ENCODE results near the gene CFAP47. TPM values are rescaled to one million over a fixed set of nuclear protein-coding genes. Genes with fewer than 3 reads are reported as not detected.
"Not testable (repeated sequence)": the region's sequence is repeated elsewhere in the genome, so short reads cannot be mapped to it uniquely, and the experiment has no call there.

CFAP47 gene
- total RNA-seq, 2 donors from 2014 or later: not detected

DNA sequence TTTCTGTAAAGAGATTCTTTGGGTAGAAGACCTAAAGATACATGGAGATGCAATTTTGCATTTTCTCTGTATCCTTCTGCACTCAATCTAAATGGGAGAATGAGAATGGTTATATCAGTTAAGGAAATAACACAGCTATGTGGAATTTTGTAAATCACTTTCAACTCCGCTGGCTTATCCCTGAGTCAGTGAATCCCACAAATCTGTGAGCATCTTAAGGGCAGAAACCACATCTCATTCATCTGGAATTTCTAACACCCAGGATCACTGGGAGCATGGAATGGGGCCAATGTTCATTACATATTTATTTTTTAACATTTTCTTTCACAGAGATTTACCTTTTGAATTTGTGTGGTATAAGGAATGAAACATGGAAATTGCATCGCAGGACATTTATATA, 167.8 kb downstream of the CFAP47 start:
- Mint-ChIP-seq H3K27me3 (ENCODE audit: low read depth) (no peaks in the 10 kb centered on the region), H3K4me1 (ENCODE audit: low read depth) (no peaks in the 10 kb centered on the region), H3K9me3 (peaks cover 0 to 3% of the 10 kb centered on the region in 2 donors), H3K4me3 (no peak overlapping the region), H3K36me3 (ENCODE audit: insufficient read depth in 2 of 2) (no peaks in the 10 kb centered on the region), H3K27ac (no peak overlapping the region)
- ATAC-seq (replicated peaks in 1 of 2) (no peak), DNase-seq (no peak)

GRCh38 chrX:36088939-36089338, 169.4 kb downstream of the CFAP47 start:
- ATAC-seq (replicated peaks in 1 of 2); H3K9me3 Mint-ChIP-seq; H3K36me3 Mint-ChIP-seq (ENCODE audit: insufficient read depth in 2 of 2); H3K4me3 Mint-ChIP-seq; H3K27me3 Mint-ChIP-seq (ENCODE audit: low read depth); H3K27ac Mint-ChIP-seq; H3K4me1 Mint-ChIP-seq (ENCODE audit: low read depth); DNase-seq: not testable (repeated sequence)

DNA sequence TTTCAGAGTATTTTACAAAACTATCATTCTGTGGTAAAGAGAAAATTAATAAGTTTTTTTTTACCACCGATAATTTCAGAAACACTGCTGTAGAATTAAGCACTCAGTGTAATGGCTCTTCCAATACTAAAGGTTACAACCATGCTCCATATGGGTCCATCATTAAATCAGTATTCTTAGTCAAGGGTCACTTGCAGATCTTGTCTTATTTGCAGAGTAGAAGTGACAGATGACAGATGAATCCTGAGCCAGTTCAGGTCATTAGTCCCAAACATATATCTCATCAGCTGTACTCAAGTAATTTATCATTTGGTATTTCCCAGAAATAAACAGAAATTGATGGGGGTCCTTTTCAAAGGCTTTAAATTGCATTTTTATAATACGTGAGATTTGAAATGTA, 182.9 kb downstream of the CFAP47 start:
- no peaks in the 10 kb centered on the region for H3K27me3 Mint-ChIP-seq (ENCODE audit: low read depth)
- no peak for DNase-seq
- no peaks in the 10 kb centered on the region for H3K4me1 Mint-ChIP-seq (ENCODE audit: low read depth)
- H3K9me3 Mint-ChIP-seq: peaks cover 0 to 1% of the 10 kb centered on the region in 2 donors
- no peak for ATAC-seq (replicated peaks in 1 of 2)
- no peak overlapping the region for H3K27ac Mint-ChIP-seq
- H3K4me3 Mint-ChIP-seq: no peak overlapping the region
- H3K36me3 Mint-ChIP-seq (ENCODE audit: insufficient read depth in 2 of 2): no peaks in the 10 kb centered on the region

DNA sequence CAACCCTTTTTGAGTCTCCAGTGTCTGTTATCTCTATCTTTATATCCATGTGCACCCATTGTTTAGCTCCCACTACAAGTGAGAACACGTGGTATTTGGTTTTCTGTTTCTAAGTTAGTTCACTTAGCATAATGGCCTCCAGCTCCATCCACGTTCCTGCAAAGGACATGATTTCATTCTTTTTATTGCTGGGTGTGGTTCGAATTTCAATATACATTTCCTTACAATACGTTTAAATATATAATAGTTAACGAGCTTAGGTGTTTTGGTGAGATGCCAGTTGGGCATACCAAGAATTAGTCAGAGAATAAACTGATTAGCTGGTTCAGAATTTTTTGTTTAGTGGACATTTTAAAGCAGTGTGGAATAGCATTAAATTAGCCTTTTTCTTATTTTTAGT, 196.7 kb downstream of the CFAP47 start:
- H3K9me3 Mint-ChIP-seq: peaks cover 8 to 10% of the 10 kb centered on the region in 2 donors
- H3K27ac Mint-ChIP-seq: no peak overlapping the region
- no peaks in the 10 kb centered on the region for H3K4me1 Mint-ChIP-seq (ENCODE audit: low read depth)
- no peaks in the 10 kb centered on the region for H3K27me3 Mint-ChIP-seq (ENCODE audit: low read depth)
- no peaks in the 10 kb centered on the region for H3K36me3 Mint-ChIP-seq (ENCODE audit: insufficient read depth in 2 of 2)
- no peak for ATAC-seq (replicated peaks in 1 of 2)
- no peak overlapping the region for H3K4me3 Mint-ChIP-seq
- no peak for DNase-seq

- ATAC-seq (replicated peaks in 1 of 2): no peak
- no peak for DNase-seq
- H3K4me3 Mint-ChIP-seq: no peak overlapping the region
- H3K27ac Mint-ChIP-seq: no peak overlapping the region
- no peaks in the 10 kb centered on the region for H3K9me3 Mint-ChIP-seq
- no peaks in the 10 kb centered on the region for H3K36me3 Mint-ChIP-seq (ENCODE audit: insufficient read depth in 2 of 2)
- H3K4me1 Mint-ChIP-seq (ENCODE audit: low read depth): no peaks in the 10 kb centered on the region
- H3K27me3 Mint-ChIP-seq (ENCODE audit: low read depth): no peaks in the 10 kb centered on the region
These were observed 239.7 kb downstream of the CFAP47 start for GRCh38 chrX:36159254-36159653.

DNA sequence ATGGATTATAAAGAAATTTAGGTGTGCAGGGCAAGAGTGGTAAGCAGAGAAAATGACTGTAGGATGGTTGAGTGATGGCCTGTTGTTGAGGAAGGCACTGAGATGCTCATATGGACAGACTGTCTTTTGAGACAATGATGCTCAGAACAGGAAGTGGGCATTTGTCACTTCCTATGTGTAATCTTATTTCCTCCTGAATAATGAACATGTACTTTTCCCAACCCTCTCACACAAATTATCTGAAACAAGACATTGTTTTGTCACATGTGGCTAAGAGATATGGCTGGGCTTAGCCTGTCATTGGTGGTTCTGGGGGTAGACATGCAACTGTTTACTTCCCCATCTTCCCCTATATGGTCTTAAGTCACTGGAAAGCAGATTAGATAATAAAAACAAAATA, 240.5 kb downstream of the CFAP47 start:
- DNase-seq (no peak), ATAC-seq (replicated peaks in 1 of 2) (no peak)
- no peaks in the 10 kb centered on the region for H3K27me3 Mint-ChIP-seq (ENCODE audit: low read depth)
- no peak overlapping the region for H3K4me3 Mint-ChIP-seq
- no peaks in the 10 kb centered on the region for H3K9me3 Mint-ChIP-seq
- H3K36me3 Mint-ChIP-seq (ENCODE audit: insufficient read depth in 2 of 2): no peaks in the 10 kb centered on the region
- H3K27ac Mint-ChIP-seq: no peak overlapping the region
- H3K4me1 Mint-ChIP-seq (ENCODE audit: low read depth): no peaks in the 10 kb centered on the region

GRCh38 chrX:36198575-36198974, 279.0 kb downstream of the CFAP47 start:
- H3K36me3 Mint-ChIP-seq (ENCODE audit: insufficient read depth in 2 of 2): peaks cover 0 to 2% of the 10 kb centered on the region in 2 donors
- no peak overlapping the region for H3K4me3 Mint-ChIP-seq
- no peaks in the 10 kb centered on the region for H3K4me1 Mint-ChIP-seq (ENCODE audit: low read depth)
- ATAC-seq (replicated peaks in 1 of 2): no peak
- no peak for DNase-seq
- no peak overlapping the region for H3K27ac Mint-ChIP-seq
- H3K27me3 Mint-ChIP-seq (ENCODE audit: low read depth): no peaks in the 10 kb centered on the region
- peaks cover 5 to 6% of the 10 kb centered on the region in 2 donors for H3K9me3 Mint-ChIP-seq

GRCh38 chrX:36199928-36200327, 280.4 kb downstream of the CFAP47 start:
- no peak overlapping the region for H3K4me3 Mint-ChIP-seq
- no peaks in the 10 kb centered on the region for H3K4me1 Mint-ChIP-seq (ENCODE audit: low read depth)
- no peaks in the 10 kb centered on the region for H3K27me3 Mint-ChIP-seq (ENCODE audit: low read depth)
- DNase-seq (no peak), ATAC-seq (replicated peaks in 1 of 2) (no peak)
- no peaks in the 10 kb centered on the region for H3K36me3 Mint-ChIP-seq (ENCODE audit: insufficient read depth in 2 of 2)
- H3K9me3 Mint-ChIP-seq: peaks cover 2 to 3% of the 10 kb centered on the region in 2 donors
- no peak overlapping the region for H3K27ac Mint-ChIP-seq

- Mint-ChIP-seq H3K27ac (no peak overlapping the region), H3K27me3 (ENCODE audit: low read depth) (no peaks in the 10 kb centered on the region), H3K4me3 (no peak overlapping the region), H3K36me3 (ENCODE audit: insufficient read depth in 2 of 2) (no peaks in the 10 kb centered on the region), H3K4me1 (ENCODE audit: low read depth) (no peaks in the 10 kb centered on the region), H3K9me3 (peaks cover 3 to 7% of the 10 kb centered on the region in 2 donors)
- no peak for DNase-seq
- ATAC-seq (replicated peaks in 1 of 2): no peak
These were observed 295.4 kb downstream of the CFAP47 start for GRCh38 chrX:36214924-36215323.

DNA sequence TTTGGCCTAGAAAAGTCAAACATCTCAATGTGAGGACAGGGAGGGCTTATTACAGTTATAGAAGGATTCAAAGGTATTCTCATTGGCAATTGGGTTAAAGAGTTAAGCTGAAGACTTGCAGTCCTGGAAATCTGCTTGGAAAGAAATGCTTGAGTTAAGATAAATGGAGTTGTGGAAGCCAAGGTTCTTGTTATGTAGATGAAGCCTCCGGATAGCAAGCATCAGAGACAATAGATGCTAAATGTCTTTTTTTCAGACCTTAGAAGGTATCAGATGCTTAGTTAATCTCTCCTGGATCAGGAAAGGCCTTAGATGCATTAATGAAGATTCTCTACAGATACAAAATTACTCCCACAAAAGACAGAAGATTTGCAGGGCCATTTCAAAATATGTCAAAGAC, 299.3 kb downstream of the CFAP47 start:
- Mint-ChIP-seq H3K9me3 (peaks cover 3 to 7% of the 10 kb centered on the region in 2 donors), H3K27me3 (ENCODE audit: low read depth) (no peaks in the 10 kb centered on the region), H3K36me3 (ENCODE audit: insufficient read depth in 2 of 2) (no peaks in the 10 kb centered on the region), H3K4me3 (no peak overlapping the region), H3K4me1 (ENCODE audit: low read depth) (no peaks in the 10 kb centered on the region), H3K27ac (no peak overlapping the region)
- DNase-seq (no peak), ATAC-seq (replicated peaks in 1 of 2) (no peak)

DNA sequence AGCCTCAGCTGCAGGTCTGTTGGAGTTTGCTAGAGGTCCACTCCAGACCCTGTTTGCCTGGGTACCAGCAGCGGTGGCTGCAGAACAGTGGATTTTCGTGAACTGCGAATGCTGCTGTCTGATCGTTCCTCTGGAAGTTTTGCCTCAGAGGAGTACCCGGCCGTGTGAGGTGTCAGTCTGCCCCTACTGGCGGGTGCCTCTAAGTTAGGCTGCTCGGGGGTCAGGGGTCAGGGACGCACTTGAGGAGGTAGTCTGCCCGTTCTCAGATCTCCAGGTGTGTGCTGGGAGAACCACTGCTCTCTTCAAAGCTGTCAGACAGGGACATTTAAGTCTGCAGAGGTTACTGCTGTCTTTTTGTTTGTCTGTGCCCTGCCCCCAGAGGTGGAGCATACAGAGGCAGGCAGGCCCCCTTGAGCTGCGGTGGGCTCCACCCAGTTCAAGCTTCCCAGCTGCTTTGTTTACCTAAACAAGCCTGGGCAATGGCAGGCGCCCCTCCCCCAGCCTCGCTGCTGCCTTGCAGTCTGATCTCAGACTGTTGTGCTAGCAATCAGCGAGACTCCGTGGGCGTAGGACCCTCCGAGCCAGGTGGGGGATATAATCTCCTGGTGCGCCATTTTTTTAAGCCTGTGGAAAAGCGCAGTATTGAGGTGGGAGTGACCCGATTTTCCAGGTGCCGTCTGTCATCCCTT, 315.4 kb downstream of the CFAP47 start:
- not testable (repeated sequence) for H3K36me3 Mint-ChIP-seq (ENCODE audit: insufficient read depth in 2 of 2); H3K27me3 Mint-ChIP-seq (ENCODE audit: low read depth); H3K9me3 Mint-ChIP-seq; ATAC-seq (replicated peaks in 1 of 2); DNase-seq; H3K4me1 Mint-ChIP-seq (ENCODE audit: low read depth); H3K4me3 Mint-ChIP-seq; H3K27ac Mint-ChIP-seq

DNA sequence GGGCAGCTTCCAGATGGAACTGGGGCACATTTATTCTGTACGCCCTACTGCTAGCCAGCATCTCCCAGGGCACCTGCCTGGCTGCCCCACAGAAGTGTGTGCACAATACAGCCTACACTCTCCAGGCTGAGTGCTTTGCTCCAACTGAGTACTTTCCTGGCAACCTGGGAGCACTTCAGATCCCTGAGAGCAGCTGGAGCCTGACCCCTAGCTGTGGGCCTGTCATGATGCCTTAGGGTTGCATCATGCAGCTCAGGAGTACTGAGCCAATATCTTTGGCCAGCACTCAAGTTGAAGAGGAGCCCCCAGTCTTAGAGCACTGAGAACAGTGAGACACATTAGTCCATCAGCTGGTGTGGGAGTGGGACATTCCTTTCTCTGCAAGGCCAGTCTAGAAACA, 321.9 kb downstream of the CFAP47 start:
- no peaks in the 10 kb centered on the region for H3K27me3 Mint-ChIP-seq (ENCODE audit: low read depth)
- no peak overlapping the region for H3K27ac Mint-ChIP-seq
- ATAC-seq (replicated peaks in 1 of 2) (no peak), DNase-seq (no peak)
- H3K4me3 Mint-ChIP-seq: no peak overlapping the region
- H3K9me3 Mint-ChIP-seq: peaks cover 0 to 4% of the 10 kb centered on the region in 2 donors
- H3K36me3 Mint-ChIP-seq (ENCODE audit: insufficient read depth in 2 of 2): no peaks in the 10 kb centered on the region
- H3K4me1 Mint-ChIP-seq (ENCODE audit: low read depth): no peaks in the 10 kb centered on the region

DNA sequence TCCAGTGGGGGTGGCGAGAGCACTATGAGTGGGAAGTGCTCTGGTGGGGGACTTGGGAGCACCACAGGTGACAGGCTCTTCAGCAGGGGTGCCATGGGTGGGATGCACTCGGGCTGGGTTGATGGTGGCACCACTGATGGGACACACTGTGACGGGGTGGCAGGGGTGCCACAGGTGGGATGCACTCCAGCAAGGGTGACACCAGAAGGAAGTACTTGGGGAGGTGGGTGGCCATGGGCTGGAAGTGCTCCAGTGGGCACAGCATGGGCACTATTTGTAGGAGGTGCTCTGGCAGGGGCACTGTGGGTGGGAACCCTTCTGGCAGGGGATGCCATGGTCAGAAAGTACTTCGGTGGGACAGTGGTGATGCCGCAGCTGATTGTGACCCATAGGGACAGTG, 346.6 kb downstream of the CFAP47 start:
- H3K27me3 Mint-ChIP-seq (ENCODE audit: low read depth): no peaks in the 10 kb centered on the region
- peaks cover 0 to 7% of the 10 kb centered on the region in 2 donors for H3K9me3 Mint-ChIP-seq
- DNase-seq (no peak), ATAC-seq (replicated peaks in 1 of 2) (no peak)
- H3K4me1 Mint-ChIP-seq (ENCODE audit: low read depth): no peaks in the 10 kb centered on the region
- H3K36me3 Mint-ChIP-seq (ENCODE audit: insufficient read depth in 2 of 2): no peaks in the 10 kb centered on the region
- H3K27ac Mint-ChIP-seq: no peak overlapping the region
- H3K4me3 Mint-ChIP-seq: no peak overlapping the region

- H3K27ac Mint-ChIP-seq: no peak overlapping the region
- H3K9me3 Mint-ChIP-seq: peaks cover 0 to 1% of the 10 kb centered on the region in 2 donors
- no peaks in the 10 kb centered on the region for H3K4me1 Mint-ChIP-seq (ENCODE audit: low read depth)
- DNase-seq (no peak), ATAC-seq (replicated peaks in 1 of 2) (no peak)
- H3K4me3 Mint-ChIP-seq: no peak overlapping the region
- H3K36me3 Mint-ChIP-seq (ENCODE audit: insufficient read depth in 2 of 2): no peaks in the 10 kb centered on the region
- no peaks in the 10 kb centered on the region for H3K27me3 Mint-ChIP-seq (ENCODE audit: low read depth)
These were observed 390.6 kb downstream of the CFAP47 start for GRCh38 chrX:36310136-36310535.
